ENCODE data around the gene KIAA0825. TPM values are rescaled to one million over a fixed set of nuclear protein-coding genes. Genes with fewer than 3 reads are reported as not detected.

Gene KIAA0825
- total RNA-seq, 2 experiments from 2014 or later, result 0.19 to 0.32 TPM

DNA sequence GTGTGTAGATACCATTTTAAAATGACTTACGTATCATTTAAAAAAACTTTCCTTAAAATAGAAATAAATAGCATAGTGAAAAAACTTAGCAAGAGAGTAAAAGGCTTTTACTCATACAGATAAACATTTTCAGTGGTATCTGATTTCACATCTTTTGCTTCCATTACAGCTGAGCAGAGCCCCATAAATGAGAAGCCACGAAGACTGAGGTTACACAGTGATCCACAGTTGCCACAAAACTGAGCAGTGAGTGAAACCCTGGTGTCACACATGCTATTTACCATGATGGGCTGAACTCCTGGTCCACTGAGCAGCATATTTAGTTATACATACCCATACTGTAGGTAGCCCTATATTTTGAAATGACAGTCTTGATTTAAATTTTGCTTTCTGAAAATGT, 401.2 kb downstream of the KIAA0825 start:
- intact Hi-C loops (cut with micrococcal nuclease; ENCODE audit: unreplicated experiment), result no loop called here
- TF ChIP-seq EZH2phosphoT487 (IDR thresholded peaks at IDR 0.05; ENCODE audit: borderline replicate concordance, low read depth, low read length), result no peak
- TF ChIP-seq, protein P1, sequence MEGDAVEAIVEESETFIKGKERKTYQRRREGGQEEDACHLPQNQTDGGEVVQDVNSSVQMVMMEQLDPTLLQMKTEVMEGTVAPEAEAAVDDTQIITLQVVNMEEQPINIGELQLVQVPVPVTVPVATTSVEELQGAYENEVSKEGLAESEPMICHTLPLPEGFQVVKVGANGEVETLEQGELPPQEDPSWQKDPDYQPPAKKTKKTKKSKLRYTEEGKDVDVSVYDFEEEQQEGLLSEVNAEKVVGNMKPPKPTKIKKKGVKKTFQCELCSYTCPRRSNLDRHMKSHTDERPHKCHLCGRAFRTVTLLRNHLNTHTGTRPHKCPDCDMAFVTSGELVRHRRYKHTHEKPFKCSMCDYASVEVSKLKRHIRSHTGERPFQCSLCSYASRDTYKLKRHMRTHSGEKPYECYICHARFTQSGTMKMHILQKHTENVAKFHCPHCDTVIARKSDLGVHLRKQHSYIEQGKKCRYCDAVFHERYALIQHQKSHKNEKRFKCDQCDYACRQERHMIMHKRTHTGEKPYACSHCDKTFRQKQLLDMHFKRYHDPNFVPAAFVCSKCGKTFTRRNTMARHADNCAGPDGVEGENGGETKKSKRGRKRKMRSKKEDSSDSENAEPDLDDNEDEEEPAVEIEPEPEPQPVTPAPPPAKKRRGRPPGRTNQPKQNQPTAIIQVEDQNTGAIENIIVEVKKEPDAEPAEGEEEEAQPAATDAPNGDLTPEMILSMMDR (conservative IDR thresholded peaks at IDR 0.05; ENCODE audit: low read length), result no peak
- Histone ChIP-seq H3K36me3 (ENCODE audit: insufficient read depth, low read length) (no peaks in the 10 kb centered on the region), H3K9me3 (ENCODE audit: low read length) (no peaks in the 10 kb centered on the region), H3K9me2 (ENCODE audit: insufficient read depth, low read length) (no peaks in the 10 kb centered on the region), H4K20me1 (ENCODE audit: insufficient read depth, low read length) (no peaks in the 10 kb centered on the region), H2AFZ (ENCODE audit: low read length) (no peak overlapping the region), H3K4me3 (ENCODE audit: low read depth, low read length, poor library complexity, severe bottlenecking) (no peak overlapping the region), H3K27ac (ENCODE audit: low read depth, low read length, poor library complexity, severe bottlenecking) (no peak overlapping the region), H3K4me2 (ENCODE audit: low read length) (no peak overlapping the region), H3K79me2 (ENCODE audit: insufficient read depth, low read depth, low read length) (no peaks in the 10 kb centered on the region), H3K4me1 (ENCODE audit: insufficient read depth, low read length, poor library complexity, severe bottlenecking) (no peaks in the 10 kb centered on the region)
- ChIA-PET POLR2A (no interaction called here), CTCF (ENCODE audit: unreplicated experiment) (no interaction called here)
- BruUV-seq (replicated peaks), result no TSS peak
- DNase-seq (ENCODE audit: low spot score), result no peak

DNA sequence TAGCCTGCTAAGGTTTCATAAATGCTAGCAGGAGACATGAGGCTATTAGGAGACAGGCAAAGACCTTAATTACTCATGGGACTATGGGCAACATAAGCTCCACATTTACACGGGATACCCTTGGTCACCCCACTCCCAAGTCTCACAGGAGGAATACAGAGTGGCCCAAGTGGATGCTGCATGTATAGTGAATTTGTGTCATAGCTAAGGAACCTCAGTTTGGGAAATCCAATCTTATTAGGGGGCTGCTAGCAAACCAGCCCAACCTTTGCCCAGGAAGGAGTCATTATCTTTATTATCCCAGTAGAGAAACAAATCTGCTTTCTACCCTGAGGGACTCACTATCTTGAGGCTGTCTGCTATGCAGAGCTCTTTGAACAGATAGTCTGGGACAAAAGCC, 405.9 kb downstream of the KIAA0825 start:
- ChIA-PET CTCF (ENCODE audit: unreplicated experiment) (no interaction called here), POLR2A (no interaction called here)
- H4K20me1 ChIP-seq (ENCODE audit: insufficient read depth, low read length), result no peaks in the 10 kb centered on the region
- H3K4me2 ChIP-seq (ENCODE audit: low read length), result no peak overlapping the region
- H3K4me1 ChIP-seq (ENCODE audit: insufficient read depth, low read length, poor library complexity, severe bottlenecking), result no peaks in the 10 kb centered on the region
- no TSS peak for BruUV-seq (replicated peaks)
- intact Hi-C loops (cut with micrococcal nuclease; ENCODE audit: unreplicated experiment), result no loop called here
- H3K27ac ChIP-seq (ENCODE audit: low read depth, low read length, poor library complexity, severe bottlenecking), result no peak overlapping the region
- H3K9me2 ChIP-seq (ENCODE audit: insufficient read depth, low read length), result no peaks in the 10 kb centered on the region
- no peaks in the 10 kb centered on the region for H3K36me3 ChIP-seq (ENCODE audit: insufficient read depth, low read length)
- no peak overlapping the region for H3K4me3 ChIP-seq (ENCODE audit: low read depth, low read length, poor library complexity, severe bottlenecking)
- no peak overlapping the region for H2AFZ ChIP-seq (ENCODE audit: low read length)
- no peak for DNase-seq (ENCODE audit: low spot score)
- TF ChIP-seq, protein P1 (conservative IDR thresholded peaks at IDR 0.05; ENCODE audit: low read length), result no peak
- TF ChIP-seq EZH2phosphoT487 (IDR thresholded peaks at IDR 0.05; ENCODE audit: borderline replicate concordance, low read depth, low read length), result no peak
- H3K9me3 ChIP-seq (ENCODE audit: low read length), result no peaks in the 10 kb centered on the region
- no peaks in the 10 kb centered on the region for H3K79me2 ChIP-seq (ENCODE audit: insufficient read depth, low read depth, low read length)

DNA sequence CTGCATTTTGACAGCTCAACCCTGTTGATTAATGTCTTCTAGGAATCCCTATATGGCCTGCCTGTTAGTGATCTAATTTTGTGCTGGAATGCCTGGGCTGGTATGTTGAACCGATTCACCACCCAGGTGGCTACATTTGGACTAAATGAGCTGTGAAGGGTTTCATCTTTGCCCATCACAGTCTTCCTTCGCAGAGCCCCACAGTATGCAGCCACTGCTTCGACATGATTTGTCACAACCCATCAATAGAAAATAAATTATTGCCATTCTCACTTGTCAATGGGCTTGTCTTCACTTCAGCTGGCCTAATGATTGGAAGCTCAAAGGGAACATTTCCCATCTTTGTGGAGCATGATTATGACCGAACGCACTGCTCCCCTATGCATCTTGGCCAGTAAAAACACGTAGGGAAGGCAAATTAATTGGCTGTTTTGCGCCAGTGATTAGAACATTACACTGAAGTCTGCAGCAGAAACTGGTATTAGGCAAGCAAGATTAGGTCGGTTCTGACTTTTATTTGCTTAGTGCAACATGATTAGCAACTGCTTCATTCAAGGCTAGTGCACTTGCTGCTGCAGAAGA, 408.5 kb downstream of the KIAA0825 start:
- Histone ChIP-seq H3K4me1 (ENCODE audit: insufficient read depth, low read length, poor library complexity, severe bottlenecking) (no peaks in the 10 kb centered on the region), H3K9me3 (ENCODE audit: low read length) (no peaks in the 10 kb centered on the region), H3K4me3 (ENCODE audit: low read depth, low read length, poor library complexity, severe bottlenecking) (no peak overlapping the region), H3K36me3 (ENCODE audit: insufficient read depth, low read length) (no peaks in the 10 kb centered on the region), H3K79me2 (ENCODE audit: insufficient read depth, low read depth, low read length) (no peaks in the 10 kb centered on the region), H3K27ac (ENCODE audit: low read depth, low read length, poor library complexity, severe bottlenecking) (no peak overlapping the region), H4K20me1 (ENCODE audit: insufficient read depth, low read length) (no peaks in the 10 kb centered on the region), H3K9me2 (ENCODE audit: insufficient read depth, low read length) (no peaks in the 10 kb centered on the region), H2AFZ (ENCODE audit: low read length) (no peak overlapping the region), H3K4me2 (ENCODE audit: low read length) (no peak overlapping the region)
- no TSS peak for BruUV-seq (replicated peaks)
- intact Hi-C loops (cut with micrococcal nuclease; ENCODE audit: unreplicated experiment), result no loop called here
- ChIA-PET POLR2A (interaction anchor here (0.6 kb wide), 1 partner anchor 20 kb away, joined by 4 read pairs; no protein-coding TSS in a partner anchor), CTCF (ENCODE audit: unreplicated experiment) (no interaction called here)
- no peak for DNase-seq (ENCODE audit: low spot score)
- no peak for TF ChIP-seq EZH2phosphoT487 (IDR thresholded peaks at IDR 0.05; ENCODE audit: borderline replicate concordance, low read depth, low read length)
- TF ChIP-seq, protein P1 (conservative IDR thresholded peaks at IDR 0.05; ENCODE audit: low read length), result no peak
